WTC11 (cell line): Measurements from ENCODE around the gene THSD4. TPM values are rescaled to one million over a fixed set of nuclear protein-coding genes. Genes with fewer than 3 reads are reported as not detected.

Source experiments
- ATAC-seq: fragments of 200-7000 bp; cut with Tn5 transposase; 2 replicates; pipeline ENCODE4 v1.10.0; 2021; ENCODE audit warnings: mild to moderate bottlenecking, moderate library complexity
- CTCF ChIA-PET: fragments of 300-600 bp; sonication (Branson Sonifier 250); formaldehyde crosslinking; loops from one replicate; lab custom pipeline; 2021; ENCODE audit warnings: antibody characterized with exemption; lab: Charles Lee
- POLR2A ChIA-PET: fragments of 350-600 bp; sonication (Branson Sonifier 250); formaldehyde crosslinking; loops from one replicate; lab custom pipeline; 2021; ENCODE audit warnings: antibody characterized with exemption; lab: Charles Lee
- DNase-seq: peaks from one replicate; pipeline ENCODE4 v3.0.0; 2021; ENCODE audit warnings: low spot score
- H3K27ac Mint-ChIP-seq: 2 replicates; pipeline ENCODE4 v1.8.0; 2021; ENCODE audit warnings: mixed read lengths
- H3K27me3 Mint-ChIP-seq: 2 replicates; pipeline ENCODE4 v1.8.0; 2021; ENCODE audit warnings: low read depth, mild to moderate bottlenecking, moderate library complexity, mixed read lengths
- H3K36me3 Mint-ChIP-seq: 2 replicates; pipeline ENCODE4 v1.8.0; 2021; ENCODE audit warnings: mixed read lengths
- H3K4me1 Mint-ChIP-seq: 2 replicates; pipeline ENCODE4 v1.8.0; 2022; ENCODE audit warnings: mixed read lengths
- H3K4me3 Mint-ChIP-seq: 2 replicates; pipeline ENCODE4 v1.8.0; 2021; ENCODE audit warnings: mild to moderate bottlenecking, moderate library complexity, mixed read lengths
- H3K9me3 Mint-ChIP-seq: 2 replicates; pipeline ENCODE4 v1.8.0; 2021; ENCODE audit warnings: mixed read lengths
- AR ChIP-seq: fragments of 250-450 bp; sonication (Bioruptor Pico); IDR thresholded peaks from 2 replicates; pipeline ENCODE4 v1.9.0; 2021; ENCODE audit warnings: mild to moderate bottlenecking
- ATF1 ChIP-seq: sonication (generic); formaldehyde crosslinking; IDR thresholded peaks from 2 replicates; pipeline ENCODE4 v1.8.1; 2023; ENCODE audit warnings: mild to moderate bottlenecking, moderate library complexity, missing genetic modification reagents
- CDX4 ChIP-seq: fragments of 250-450 bp; sonication (Bioruptor Pico); IDR thresholded peaks from 2 replicates; pipeline ENCODE4 v1.9.0; 2021; ENCODE audit warnings: moderate library complexity, mild to moderate bottlenecking, inconsistent platforms, borderline replicate concordance
- CREB1 ChIP-seq: sonication (generic); formaldehyde crosslinking; IDR thresholded peaks from 2 replicates; pipeline ENCODE4 v1.8.0; 2023; ENCODE audit warnings: mild to moderate bottlenecking, missing genetic modification reagents
- CREM ChIP-seq: sonication (generic); formaldehyde crosslinking; IDR thresholded peaks from 2 replicates; pipeline ENCODE4 v1.8.1; 2022; ENCODE audit warnings: mild to moderate bottlenecking, missing genetic modification reagents, moderate library complexity
- E2F5 ChIP-seq: sonication (generic); formaldehyde crosslinking; IDR thresholded peaks from 2 replicates; pipeline ENCODE4 v1.8.1; 2022; ENCODE audit warnings: mild to moderate bottlenecking, moderate library complexity, missing genetic modification reagents
- EMX1 ChIP-seq: fragments of 250-450 bp; sonication (Bioruptor Pico); IDR thresholded peaks from 2 replicates; pipeline ENCODE4 v1.8.0; 2021; ENCODE audit warnings: mild to moderate bottlenecking
- FOXJ3 ChIP-seq: sonication (generic); formaldehyde crosslinking; IDR thresholded peaks from 2 replicates; pipeline ENCODE4 v1.9.0; 2021; ENCODE audit warnings: missing genetic modification reagents, mild to moderate bottlenecking, borderline replicate concordance
- FOXP1 ChIP-seq: sonication (generic); formaldehyde crosslinking; IDR thresholded peaks from 2 replicates; pipeline ENCODE4 v1.8.0; 2022; ENCODE audit warnings: missing genetic modification reagents, mild to moderate bottlenecking, moderate library complexity, borderline replicate concordance
- FOXP4 ChIP-seq: sonication (generic); formaldehyde crosslinking; IDR thresholded peaks from 2 replicates; pipeline ENCODE4 v1.8.0; 2022; ENCODE audit warnings: mild to moderate bottlenecking, missing genetic modification reagents
- HMGXB4 ChIP-seq: sonication (generic); formaldehyde crosslinking; IDR thresholded peaks from 2 replicates; pipeline ENCODE4 v1.8.1; 2023; ENCODE audit warnings: mild to moderate bottlenecking, moderate library complexity, missing genetic modification reagents
- OVOL2 ChIP-seq: fragments of 250-450 bp; sonication (Bioruptor Pico); IDR thresholded peaks from 2 replicates; pipeline ENCODE4 v1.9.0; 2021; ENCODE audit warnings: mild to moderate bottlenecking, borderline replicate concordance
- PREB ChIP-seq: sonication (generic); formaldehyde crosslinking; IDR thresholded peaks from 2 replicates; pipeline ENCODE4 v1.8.1; 2022; ENCODE audit warnings: mild to moderate bottlenecking, missing genetic modification reagents, moderate library complexity, borderline replicate concordance
- USF1 ChIP-seq: sonication (generic); formaldehyde crosslinking; IDR thresholded peaks from 2 replicates; pipeline ENCODE4 v1.8.0; 2022; ENCODE audit warnings: mild to moderate bottlenecking, missing genetic modification reagents
- ZNF232 ChIP-seq: sonication (generic); formaldehyde crosslinking; IDR thresholded peaks from 2 replicates; pipeline ENCODE4 v1.8.0; 2022; ENCODE audit warnings: mild to moderate bottlenecking, missing genetic modification reagents
- ZNF263 ChIP-seq: sonication (generic); formaldehyde crosslinking; IDR thresholded peaks from 2 replicates; pipeline ENCODE4 v1.8.1; 2022; ENCODE audit warnings: low read depth, mild to moderate bottlenecking, moderate library complexity, missing genetic modification reagents
- ZNF396 ChIP-seq: fragments of 250-450 bp; sonication (Bioruptor Pico); IDR thresholded peaks from 2 replicates; pipeline ENCODE4 v1.8.0; 2021; ENCODE audit warnings: mild to moderate bottlenecking, moderate library complexity, borderline replicate concordance
- ZNF671 ChIP-seq: fragments of 250-450 bp; sonication (Bioruptor Pico); IDR thresholded peaks from 2 replicates; pipeline ENCODE4 v1.8.0; 2021; ENCODE audit warnings: mild to moderate bottlenecking
- ZSCAN18 ChIP-seq: fragments of 250-450 bp; sonication (Bioruptor Pico); IDR thresholded peaks from 2 replicates; pipeline ENCODE4 v2.1.2; 2022; ENCODE audit warnings: mild to moderate bottlenecking, moderate library complexity
- total RNA-seq: library from RNA; stranded (reverse); gene quantifications from 3 replicates; pipeline ENCODE4 v1.2.3, GENCODE V29; 2021

Gene THSD4
- total RNA-seq, 1 experiment from 2014 or later, result 7.8 TPM

- TF ChIP-seq CDX4 (CRISPR knock-in tag), result no peak
- TF ChIP-seq E2F5, result no peak
- no peak for TF ChIP-seq PREB (CRISPR knock-in tag)
- no peak for TF ChIP-seq EMX1 (CRISPR knock-in tag)
- no peak for TF ChIP-seq AR
Measured at GRCh38 chr15:71493526-71493925, 378.3 kb downstream of the THSD4 start (continued).

- H3K36me3 Mint-ChIP-seq, result no peaks in the 10 kb centered on the region
- ATAC-seq, result no peak
- peaks cover 7% of the 10 kb centered on the region for H3K9me3 Mint-ChIP-seq
- TF ChIP-seq ZNF396 (CRISPR knock-in tag) (no peak), FOXJ3 (CRISPR knock-in tag) (no peak), OVOL2 (CRISPR knock-in tag) (no peak), FOXP1 (CRISPR knock-in tag) (no peak), USF1 (CRISPR knock-in tag) (no peak), ZNF263 (CRISPR knock-in tag) (no peak), ZSCAN18 (CRISPR knock-in tag) (no peak), ZNF232 (CRISPR knock-in tag) (no peak)
- no peaks in the 10 kb centered on the region for H3K27me3 Mint-ChIP-seq
- DNase-seq, result no peak
- H3K27ac Mint-ChIP-seq, result no peak overlapping the region
- POLR2A ChIA-PET, result no interaction called here
- CTCF ChIA-PET, result interaction anchor here (1.7 kb wide), 1 partner anchor 10 kb away, joined by 12 read pairs; no protein-coding TSS in a partner anchor
- H3K4me1 Mint-ChIP-seq, result no peaks in the 10 kb centered on the region
- no peak overlapping the region for H3K4me3 Mint-ChIP-seq
Measured at GRCh38 chr15:71494563-71495397, 379.5 kb downstream of the THSD4 start.

- H3K27me3 Mint-ChIP-seq, result no peaks in the 10 kb centered on the region
- POLR2A ChIA-PET, result no interaction called here
- peaks cover 12% of the 10 kb centered on the region for H3K9me3 Mint-ChIP-seq
- no peak overlapping the region for H3K27ac Mint-ChIP-seq
- no peaks in the 10 kb centered on the region for H3K4me1 Mint-ChIP-seq
- DNase-seq, result no peak
- no peak for ATAC-seq
- no peak overlapping the region for H3K4me3 Mint-ChIP-seq
- CTCF ChIA-PET, result interaction anchor here (1.7 kb wide), 1 partner anchor 11 kb away, joined by 12 read pairs; no protein-coding TSS in a partner anchor
- H3K36me3 Mint-ChIP-seq, result no peaks in the 10 kb centered on the region
- TF ChIP-seq HMGXB4 (CRISPR knock-in tag) (no peak), ZNF671 (no peak), CREB1 (no peak), FOXP4 (CRISPR knock-in tag) (no peak), CREM (CRISPR knock-in tag) (no peak), ZSCAN18 (CRISPR knock-in tag) (no peak), ATF1 (no peak)
Measured at GRCh38 chr15:71495398-71495780, 380.1 kb downstream of the THSD4 start.
